H1 (cell line): ENCODE results near the gene COL26A1. TPM values are rescaled to one million over a fixed set of nuclear protein-coding genes. Genes with fewer than 3 reads are reported as not detected.

ENCODE experiments used
- CTCF ChIA-PET: fragments of 300-600 bp; sonication (Branson Sonifier 250); formaldehyde crosslinking; loops from one replicate; lab custom pipeline; 2021; ENCODE audit not compliant: partially characterized antibody; lab: Charles Lee
- POLR2A ChIA-PET: fragments of 300-600 bp; sonication (Branson Sonifier 250); formaldehyde crosslinking; loops from one replicate; lab custom pipeline; 2021; ENCODE audit warnings: inconsistent platforms; ENCODE audit not compliant: partially characterized antibody; lab: Charles Lee
- DNase-seq, 2 experiments: peaks; one replicate each; pipeline versions ENCODE4 v3.0.0 to v3.0.0-alpha.2; 2010 to 2022; ENCODE audit warnings: low spot score in 2 of 2, low read depth in 1 of 2, mixed read lengths in 1 of 2
- FAIRE-seq: peaks from 2 replicates; lab custom pipeline; 2011; peaks lifted over from hg19 to GRCh38; lab: Jason Lieb, UNC
- H2AFZ ChIP-seq: 2 replicates; pipeline ENCODE4 v1.8.1; 2012; ENCODE audit warnings: low read length, inconsistent platforms
- H2AK5ac ChIP-seq: 2 replicates; pipeline ENCODE4 v1.6.1; 2013; ENCODE audit warnings: low read depth, low read length
- H2BK120ac ChIP-seq: replicated peaks from 2 replicates; pipeline ENCODE3; 2013; ENCODE audit warnings: low read depth, low read length, inconsistent platforms
- H2BK12ac ChIP-seq: 2 replicates; pipeline ENCODE4 v1.6.1; 2013; ENCODE audit warnings: low read depth, low read length
- H2BK15ac ChIP-seq: 2 replicates; pipeline ENCODE4 v1.6.1; 2013; ENCODE audit warnings: low read length
- H2BK20ac ChIP-seq: 2 replicates; pipeline ENCODE4 v1.6.1; 2013; ENCODE audit warnings: low read length
- H2BK5ac ChIP-seq: 2 replicates; pipeline ENCODE4 v1.6.1; 2013; ENCODE audit warnings: low read depth, low read length
- H3K14ac ChIP-seq: 2 replicates; pipeline ENCODE4 v1.6.1; 2013; ENCODE audit warnings: inconsistent platforms; ENCODE audit not compliant: insufficient read length
- H3K18ac ChIP-seq: 2 replicates; pipeline ENCODE4 v1.6.1; 2013; ENCODE audit warnings: low read length; ENCODE audit errors: extremely low read depth
- H3K23ac ChIP-seq: 2 replicates; pipeline ENCODE4 v1.6.1; 2013; ENCODE audit warnings: inconsistent platforms; ENCODE audit not compliant: insufficient read length
- H3K23me2 ChIP-seq: 2 replicates; pipeline ENCODE4 v1.6.1; 2013; ENCODE audit warnings: low read depth, low read length
- H3K27ac ChIP-seq: 2 replicates; pipeline ENCODE4 v1.6.1; 2011; ENCODE audit warnings: low read depth, low read length, inconsistent platforms
- H3K27me3 ChIP-seq, 4 experiments: replicated peaks in 1 of 4; 1 replicate in 1 of 4; 2 replicates in 3 of 4; pipeline versions ENCODE4 v1.6.1 to v1.8.1; 2011 to 2013; ENCODE audit warnings: low read length in 3 of 4, mild to moderate bottlenecking in 3 of 4, inconsistent platforms in 2 of 4, mixed read lengths in 2 of 4, moderate library complexity in 1 of 4; ENCODE audit not compliant: control insufficient read depth in 3 of 4, insufficient read depth in 3 of 4; ENCODE audit errors: extremely low read depth in 1 of 4
- H3K36me3 ChIP-seq, 4 experiments: 2 replicates each; pipeline versions ENCODE4 v1.6.1 to v1.8.1; 2011 to 2013; ENCODE audit warnings: mild to moderate bottlenecking in 4 of 4, low read length in 3 of 4, moderate library complexity in 2 of 4, control low read depth in 1 of 4, inconsistent platforms in 1 of 4; ENCODE audit not compliant: insufficient read depth in 4 of 4, control insufficient read depth in 2 of 4
- H3K4ac ChIP-seq: replicated peaks from 2 replicates; pipeline ENCODE3; 2013; ENCODE audit warnings: low read length, low read depth, mixed read lengths, inconsistent platforms; ENCODE audit not compliant: insufficient read length
- H3K4me1 ChIP-seq, 4 experiments: replicated peaks in 1 of 4; 1 replicate in 1 of 4; 2 replicates in 3 of 4; pipeline versions ENCODE4 v1.6.1 to v1.8.1; 2011 to 2013; ENCODE audit warnings: low read length in 3 of 4, inconsistent platforms in 2 of 4, mixed read lengths in 1 of 4; ENCODE audit not compliant: insufficient read depth in 4 of 4, control insufficient read depth in 3 of 4
- H3K4me2 ChIP-seq, 2 experiments: 2 replicates each; pipeline versions ENCODE4 v1.6.1 to v1.8.1; 2011 to 2013; ENCODE audit warnings: low read depth in 2 of 2, low read length in 2 of 2, control low read depth in 1 of 2, inconsistent platforms in 1 of 2, mild to moderate bottlenecking in 1 of 2; ENCODE audit not compliant: insufficient read depth in 1 of 2
- H3K4me3 ChIP-seq, 4 experiments: fragments of 200-600, 300-600 bp in 1 of 4; sonication (generic), shearing (Covaris generic), sonication (Bioruptor Twin) in 1 of 4; 2 replicates each; pipeline versions ENCODE4 v1.5.1 to v1.8.1; 2011 to 2016; ENCODE audit warnings: low read length in 4 of 4, low read depth in 3 of 4, control low read depth in 2 of 4, inconsistent platforms in 2 of 4, mild to moderate bottlenecking in 2 of 4, mixed read lengths in 1 of 4, moderate library complexity in 1 of 4; ENCODE audit not compliant: insufficient read depth in 2 of 4; ENCODE audit errors: extremely low read depth in 1 of 4
- H3K56ac ChIP-seq: replicated peaks from 2 replicates; pipeline ENCODE3; 2013; ENCODE audit warnings: low read depth, mild to moderate bottlenecking, mixed read lengths, low read length, inconsistent platforms; ENCODE audit not compliant: insufficient read length
- H3K79me1 ChIP-seq: 2 replicates; pipeline ENCODE4 v1.6.1; 2013; ENCODE audit warnings: low read depth, low read length, control low read depth
- H3K79me2 ChIP-seq, 2 experiments: 2 replicates each; pipeline versions ENCODE4 v1.6.1 to v1.8.1; 2012 to 2013; ENCODE audit warnings: low read length in 2 of 2, mild to moderate bottlenecking in 2 of 2, inconsistent platforms in 1 of 2; ENCODE audit not compliant: insufficient read depth in 2 of 2, control insufficient read depth in 1 of 2
- H3K9ac ChIP-seq, 4 experiments: replicated peaks in 1 of 4; 1 replicate in 1 of 4; 2 replicates in 3 of 4; pipeline versions ENCODE4 v1.6.1 to v1.8.1; 2011 to 2013; ENCODE audit warnings: low read depth in 3 of 4, low read length in 3 of 4, control low read depth in 2 of 4, mild to moderate bottlenecking in 2 of 4, moderate library complexity in 2 of 4, inconsistent platforms in 1 of 4; ENCODE audit errors: extremely low read depth in 1 of 4
- H3K9me3 ChIP-seq, 2 experiments: 2 replicates each; pipeline versions ENCODE4 v1.6.1 to v1.8.1; 2012 to 2013; ENCODE audit warnings: mild to moderate bottlenecking in 2 of 2, moderate library complexity in 2 of 2, control low read depth in 1 of 2, inconsistent platforms in 1 of 2, low read depth in 1 of 2, low read length in 1 of 2, mixed read lengths in 1 of 2; ENCODE audit not compliant: insufficient read depth in 2 of 2
- H4K20me1 ChIP-seq, 2 experiments: replicated peaks in 1 of 2; 2 replicates each; pipeline versions ENCODE3 to v1.8.1; 2011 to 2013; ENCODE audit warnings: inconsistent platforms in 2 of 2, low read length in 2 of 2, mild to moderate bottlenecking in 1 of 2; ENCODE audit not compliant: insufficient read depth in 2 of 2, control insufficient read depth in 1 of 2
- H4K5ac ChIP-seq: 2 replicates; pipeline ENCODE4 v1.6.1; 2013; ENCODE audit warnings: low read length, low read depth, mixed read lengths, inconsistent platforms; ENCODE audit not compliant: insufficient read length
- H4K8ac ChIP-seq: 2 replicates; pipeline ENCODE4 v1.8.0; 2013; ENCODE audit warnings: mild to moderate bottlenecking, moderate library complexity, low read length, inconsistent platforms; ENCODE audit not compliant: insufficient read depth; ENCODE audit errors: extremely low read depth
- H4K91ac ChIP-seq: replicated peaks from 2 replicates; pipeline ENCODE3; 2013; ENCODE audit warnings: low read length, mixed read lengths, inconsistent platforms; ENCODE audit not compliant: insufficient read length
- CBX8 ChIP-seq: fragments of 300-800, 300-1000 bp; sonication (generic); IDR thresholded peaks from 2 replicates; pipeline ENCODE4 v1.7.1; 2016; ENCODE audit warnings: low read depth, low read length, borderline replicate concordance
- WGBS, 2 experiments: shearing (Covaris generic) in 1 of 2; methylation state at CpG; one replicate each; pipeline versions ENCODE4 v1.1.6 to v1.1.7; 2013 to 2015; ENCODE audit warnings: low lambda C conversion rate in 2 of 2, mixed read lengths in 2 of 2, inconsistent platforms in 1 of 2, low coverage in 1 of 2, missing lambda C conversion rate in 1 of 2; ENCODE audit not compliant: insufficient replicate concordance in 2 of 2, insufficient coverage in 1 of 2, insufficient read length in 1 of 2; ENCODE audit errors: extremely low coverage in 1 of 2, missing lambda C conversion rate in 1 of 2; 5-methylcytosine and 5-hydroxymethylcytosine counted together
- polyA plus RNA-seq, 7 experiments: library from polyadenylated mRNA; depleted of rRNA in 3 of 7; stranded (reverse) in 5 of 7; unstranded in 2 of 7; fragments of >200 nt in 5 of 7; fragments of 200-250 nt in 2 of 7; gene quantifications; 1 replicate in 5 of 7; 2 replicates in 1 of 7; 4 replicates in 1 of 7; pipeline versions ENCODE4 v1.2.1 to v1.2.3, GENCODE V29; 2011 to 2013; ENCODE audit warnings: missing spikeins in 2 of 7, mixed read lengths in 2 of 7
- total RNA-seq: library from RNA; stranded (reverse); fragmentation: NEBNext Ultra II Directional; extraction: Animal tissue kit (Norgen Biotek cat#: 25700); gene quantifications from 2 replicates; pipeline ENCODE4 v1.2.1, GENCODE V29; 2021

COL26A1 gene
- total and polyA plus RNA-seq, 2 of the 8 experiments (the other 6 are each of a cell fraction or from before 2014, with no cell fraction given) = 51.1 to 68.8 TPM

GRCh38 chr7:101559586-101559985 lies 196.9 kb downstream of the COL26A1 start:
- no peak for TF ChIP-seq CBX8
- Histone ChIP-seq H2AFZ (no peak overlapping the region), H3K14ac (no peak overlapping the region), H3K79me1 (no peaks in the 10 kb centered on the region), H3K36me3 (no peaks in the 10 kb centered on the region), H3K9me3 (no peaks in the 10 kb centered on the region), H4K20me1 (peaks cover 0 to 4% of the 10 kb centered on the region in 2 experiments), H3K79me2 (no peaks in the 10 kb centered on the region), H3K27ac (no peak overlapping the region), H2BK20ac (no peak overlapping the region), H2BK5ac (no peak overlapping the region), H2BK120ac (no peak overlapping the region), H4K91ac (no peak overlapping the region), H4K8ac (no peak overlapping the region), H3K4me3 (no peak overlapping the region), H3K56ac (no peak overlapping the region), H4K5ac (no peak overlapping the region), H3K4me1 (peaks cover 0 to 10% (median 3%) of the 10 kb centered on the region in 4 experiments; a peak in 6 of 7 replicates), H2BK15ac (no peak overlapping the region), H3K27me3 (no peaks in the 10 kb centered on the region), H2BK12ac (no peak overlapping the region), H3K4me2 (no peak overlapping the region), H3K18ac (no peak overlapping the region), H3K9ac (no peak overlapping the region), H3K23me2 (peaks cover 12% of the 10 kb centered on the region), H3K23ac (no peak overlapping the region), H2AK5ac (no peak overlapping the region), H3K4ac (no peak overlapping the region)
- CTCF ChIA-PET = interaction anchor here (1.0 to 3.8 kb wide), 7 partner anchors 10 to 712 kb away, joined by 3 to 24 read pairs (median 5); no protein-coding TSS in a partner anchor
- DNase-seq (no peak), FAIRE-seq (no peak)
- POLR2A ChIA-PET = interaction anchor here (0.6 to 1.0 kb wide), 3 partner anchors 9 to 693 kb away, joined by 3 to 5 read pairs (median 3); no protein-coding TSS in a partner anchor
- WGBS, 2 experiments = 62% methylated on average over 1 of the region's 1 CpG; no CpG with 5 or more reads in 1 of the 2 experiments
